HepG2 (cell line): ENCODE results near the gene NEDD4L.

Source experiments
- BRCA1 ChIP-seq: sonication (generic); formaldehyde crosslinking; IDR thresholded peaks from 2 replicates; pipeline ENCODE4 v1.4.0; 2020; ENCODE audit warnings: missing genetic modification reagents
- BRF2 ChIP-seq: sonication (generic); formaldehyde crosslinking; IDR thresholded peaks from 2 replicates; pipeline ENCODE4 v1.8.1; 2022; ENCODE audit warnings: mild to moderate bottlenecking, missing genetic modification reagents
- CTCF ChIP-seq: sonication (generic); formaldehyde crosslinking; IDR thresholded peaks from 2 replicates; pipeline ENCODE4 v1.5.0; 2020; ENCODE audit warnings: mild to moderate bottlenecking, missing genetic modification reagents, moderate library complexity
- POLR2AphosphoS5 ChIP-seq: IDR thresholded peaks from 2 replicates; pipeline ENCODE4 v1.6.1; 2012; ENCODE audit warnings: low read depth, low read length

- no peak; the same call in 1 of the 2 replicates for TF ChIP-seq POLR2AphosphoS5
- TF ChIP-seq BRCA1 (CRISPR knock-in tag), result no peak
- TF ChIP-seq BRF2 (CRISPR knock-in tag), result no peak
- no peak for TF ChIP-seq CTCF (CRISPR knock-in tag)
These were observed 352.9 kb downstream of the NEDD4L start for GRCh38 chr18:58396966-58397365.
